NCI-H510A (cell line): ENCODE results near the gene ABHD15.

Experiments
- DNase-seq: peaks from one replicate; lab custom pipeline; 2025; lab: John Stamatoyannopoulos, UW

ABHD15 gene

GRCh38 chr17:29582254-29582765 lies 15.5 kb upstream of the ABHD15 start:
- DNase-seq, result no peak

DNA sequence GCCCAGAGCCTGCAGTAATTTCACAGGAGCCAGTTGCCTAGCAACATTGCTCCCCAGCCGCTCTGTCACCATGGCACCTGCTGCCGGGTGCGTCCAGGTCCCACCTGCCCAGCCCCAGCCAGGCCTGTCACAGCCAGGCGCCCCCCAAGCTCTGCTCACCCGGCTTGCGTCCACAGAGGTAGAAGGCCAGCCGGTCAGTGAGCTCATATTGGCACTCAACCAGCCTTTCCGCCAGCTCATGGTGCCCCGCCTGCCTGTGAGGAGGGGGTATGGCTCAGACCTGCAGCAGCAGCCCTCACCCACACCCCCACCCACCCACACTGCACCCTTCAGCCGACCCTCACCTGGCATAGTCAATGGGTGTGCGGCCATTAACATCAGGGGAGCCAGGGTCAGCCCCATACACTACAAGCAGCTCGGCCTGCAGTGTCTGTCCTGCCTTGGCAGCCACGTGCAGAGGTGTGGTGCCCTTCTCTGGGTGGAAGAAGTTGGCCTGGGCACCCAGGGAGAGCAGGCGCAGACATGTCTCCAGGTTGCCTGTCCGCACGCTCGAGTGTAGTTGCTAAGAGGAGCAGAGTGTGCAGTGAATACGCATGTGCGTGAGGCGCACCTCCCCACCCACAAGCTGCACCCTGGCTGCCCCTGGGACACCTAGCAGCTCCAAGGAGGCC lies 14.9 kb upstream of the ABHD15 start:
- DNase-seq, result no peak

DNA sequence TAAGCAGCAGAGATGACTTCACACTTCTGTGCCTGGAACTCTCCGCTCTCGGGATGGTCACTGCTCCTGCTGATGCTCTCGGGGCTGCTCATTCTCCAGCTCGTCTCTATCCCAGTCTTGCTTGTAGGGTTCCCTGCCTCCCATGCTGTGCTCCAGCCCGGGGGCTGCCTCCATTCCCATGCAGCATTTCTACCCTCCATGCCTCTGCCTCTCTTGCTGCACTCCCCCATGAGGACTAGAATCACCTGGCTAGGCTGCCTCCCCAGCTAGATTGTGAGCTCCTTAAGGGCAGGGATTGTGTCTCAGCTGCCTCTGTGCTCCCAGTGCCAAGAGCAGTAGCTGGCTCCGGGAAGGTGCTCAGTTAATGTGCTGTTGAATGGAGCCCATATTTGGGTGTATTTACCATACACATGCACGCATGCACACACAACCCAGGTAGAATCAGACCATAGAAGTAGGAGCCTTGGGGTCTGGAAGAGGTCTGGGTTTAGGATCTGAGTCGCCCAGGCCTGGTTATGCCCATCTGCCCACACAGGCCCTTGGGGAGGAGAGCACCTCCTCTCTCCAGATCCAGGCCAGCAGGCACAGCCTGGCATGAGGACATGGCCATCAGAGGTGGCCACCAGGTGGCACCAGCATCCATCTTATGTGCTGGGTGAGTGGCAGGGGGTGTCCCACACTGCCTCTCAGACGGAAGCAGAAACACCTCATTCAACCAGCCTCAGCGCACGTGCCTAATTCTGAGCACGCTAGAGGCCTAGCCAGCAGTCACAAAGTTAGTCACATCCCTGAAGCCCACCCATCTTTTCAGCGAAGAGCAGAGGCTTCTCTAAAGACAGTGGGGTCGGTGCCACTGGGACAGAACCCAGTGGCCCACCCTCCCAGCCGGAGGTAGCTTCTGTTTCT lies 13.3 kb upstream of the ABHD15 start:
- peak; percentile 65 for DNase-seq

- no peak for DNase-seq
Measured at GRCh38 chr17:29578626-29579485, 12.0 kb upstream of the ABHD15 start.

DNA sequence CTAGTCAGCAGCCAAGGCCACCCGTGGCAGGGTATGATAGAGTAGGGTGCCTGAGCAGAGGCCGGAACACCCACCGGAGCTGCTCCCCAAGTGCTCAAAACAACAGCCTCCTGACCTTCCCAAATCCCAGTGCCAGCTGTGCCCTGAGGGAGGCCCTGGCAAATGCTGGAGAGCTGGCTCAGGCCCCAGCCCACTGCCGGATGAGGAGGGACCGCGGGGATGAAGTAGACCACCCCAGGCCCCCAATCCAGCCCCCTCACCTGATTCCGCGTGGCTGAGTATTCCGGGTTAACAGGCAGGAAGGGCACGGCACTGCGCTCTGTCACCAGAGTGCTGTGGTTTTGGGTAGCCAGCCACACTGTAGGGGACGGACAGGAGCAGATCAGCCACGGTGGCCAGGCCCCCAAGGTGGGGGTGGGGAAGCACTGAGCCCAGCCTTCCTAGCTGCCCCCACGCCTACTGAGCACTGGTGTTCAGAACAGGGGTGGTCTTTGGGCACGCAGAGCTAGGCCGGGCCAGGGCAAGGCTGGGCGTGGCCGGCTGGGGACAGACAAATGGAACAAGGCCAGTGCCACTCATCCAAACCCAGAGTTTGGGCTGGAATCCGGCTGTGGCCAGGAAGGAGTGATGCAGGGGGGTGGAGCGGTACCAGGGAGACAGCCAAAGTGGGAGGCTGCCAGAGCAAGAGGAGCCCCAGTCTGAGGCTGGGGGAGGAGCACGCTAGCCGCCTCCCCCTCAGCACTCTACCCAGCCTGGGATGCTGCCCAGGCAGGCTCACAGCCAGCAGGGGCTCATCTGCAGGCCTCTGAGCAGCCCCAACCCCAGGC lies 10.8 kb upstream of the ABHD15 start:
- DNase-seq, result no peak

DNA sequence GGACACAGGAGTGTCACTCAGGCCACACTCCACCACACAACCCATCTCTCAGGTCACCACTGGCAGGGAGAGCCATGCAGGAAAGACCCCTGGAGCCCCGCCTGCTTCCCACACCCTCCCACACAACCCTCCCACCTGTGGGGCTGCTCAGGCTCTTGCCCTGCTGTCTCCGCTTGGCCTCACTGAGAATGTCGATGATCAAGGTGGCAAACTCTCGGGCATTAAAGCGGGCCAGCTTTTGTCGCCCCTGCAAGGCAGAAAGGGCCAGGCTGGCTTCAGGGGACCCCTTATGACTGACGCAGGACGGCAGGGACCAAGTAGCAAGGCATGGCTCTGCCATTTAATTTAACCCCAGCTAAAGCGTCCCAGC lies 10.1 kb upstream of the ABHD15 start:
- no peak for DNase-seq

DNA sequence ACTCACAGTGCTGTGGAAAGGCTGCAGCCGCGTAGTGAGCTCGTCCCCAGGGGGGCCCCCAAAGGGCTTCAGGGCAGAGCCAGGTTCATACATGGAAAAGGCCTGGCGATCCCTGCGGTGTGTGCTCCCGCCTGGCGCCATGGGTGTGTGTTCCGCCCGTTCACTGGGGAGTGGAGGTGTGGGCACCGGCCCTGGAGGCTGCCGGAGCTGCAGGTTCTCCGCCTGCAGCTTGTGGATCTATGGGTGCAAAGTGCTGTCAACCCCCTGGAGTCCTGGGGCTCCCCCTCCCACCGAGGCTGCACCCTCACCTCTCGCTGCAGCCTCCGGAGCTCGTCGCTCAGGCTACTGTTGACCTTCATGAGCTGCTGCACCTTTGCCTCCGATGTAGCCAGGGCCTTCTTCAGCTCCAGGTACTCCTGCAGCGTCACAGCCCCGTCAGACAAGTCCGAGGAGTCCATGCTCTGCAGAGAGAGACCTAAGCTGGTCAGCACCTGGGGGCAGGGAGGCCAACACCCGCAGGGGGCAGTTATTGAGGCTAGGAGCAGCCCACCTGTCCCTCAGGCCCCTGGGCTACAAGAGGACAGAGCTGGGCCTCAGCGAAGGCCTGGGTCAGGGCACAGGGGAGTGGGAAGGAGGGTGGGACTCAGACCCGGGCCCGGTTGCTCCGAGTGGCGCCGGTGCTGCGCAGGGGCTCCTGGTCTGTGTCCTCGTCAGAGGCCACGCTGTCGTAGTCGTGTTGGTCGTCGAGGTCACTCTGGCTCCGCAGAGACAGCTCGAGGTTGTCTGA lies 9.6 kb upstream of the ABHD15 start:
- DNase-seq, result no peak

- no peak for DNase-seq
Measured at GRCh38 chr17:29575511-29576213, 8.8 kb upstream of the ABHD15 start.

GRCh38 chr17:29574732-29575510 lies 8.1 kb upstream of the ABHD15 start:
- DNase-seq, result no peak

- DNase-seq, result no peak
Measured at GRCh38 chr17:29573871-29574731, 7.3 kb upstream of the ABHD15 start.

GRCh38 chr17:29573558-29573869 lies 6.7 kb upstream of the ABHD15 start:
- DNase-seq, result no peak

- DNase-seq, result no peak
Measured at GRCh38 chr17:29572691-29573557, 6.1 kb upstream of the ABHD15 start.

DNA sequence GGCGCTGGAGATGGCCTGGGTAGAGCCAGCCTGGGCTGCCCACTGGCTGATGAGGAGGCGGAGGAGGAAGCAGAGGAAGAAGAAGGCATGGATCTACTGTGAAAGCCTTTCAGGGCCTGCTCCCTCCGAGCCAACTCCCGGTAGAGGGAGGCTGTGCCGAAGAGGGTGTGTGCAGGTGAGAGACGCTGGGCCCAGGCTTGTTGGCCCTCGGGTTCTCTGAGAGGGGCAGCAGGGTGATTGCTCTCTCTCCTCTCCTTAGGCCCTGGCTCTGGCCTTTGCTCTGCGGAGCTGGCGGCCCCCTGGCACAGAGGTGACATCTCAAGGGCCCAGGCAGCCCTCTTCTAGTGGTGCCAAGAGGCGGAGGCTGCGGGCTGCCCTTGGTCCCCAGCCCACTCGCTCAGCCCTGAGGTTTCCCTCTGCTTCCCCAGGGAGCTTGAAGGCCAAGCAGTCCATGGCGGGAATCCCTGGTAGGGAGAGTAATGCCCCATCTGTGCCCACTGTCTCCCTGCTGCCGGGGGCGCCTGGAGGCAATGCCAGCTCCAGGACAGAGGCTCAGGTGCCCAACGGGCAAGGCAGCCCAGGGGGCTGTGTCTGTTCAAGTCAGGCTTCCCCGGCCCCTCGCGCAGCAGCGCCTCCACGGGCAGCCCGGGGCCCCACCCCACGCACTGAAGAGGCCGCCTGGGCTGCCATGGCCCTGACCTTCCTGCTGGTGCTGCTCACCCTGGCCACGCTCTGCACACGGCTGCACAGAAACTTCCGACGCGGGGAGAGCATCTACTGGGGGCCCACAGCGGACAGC lies 5.2 kb upstream of the ABHD15 start:
- no peak for DNase-seq

GRCh38 chr17:29571486-29571882 lies 4.6 kb upstream of the ABHD15 start:
- no peak for DNase-seq

DNA sequence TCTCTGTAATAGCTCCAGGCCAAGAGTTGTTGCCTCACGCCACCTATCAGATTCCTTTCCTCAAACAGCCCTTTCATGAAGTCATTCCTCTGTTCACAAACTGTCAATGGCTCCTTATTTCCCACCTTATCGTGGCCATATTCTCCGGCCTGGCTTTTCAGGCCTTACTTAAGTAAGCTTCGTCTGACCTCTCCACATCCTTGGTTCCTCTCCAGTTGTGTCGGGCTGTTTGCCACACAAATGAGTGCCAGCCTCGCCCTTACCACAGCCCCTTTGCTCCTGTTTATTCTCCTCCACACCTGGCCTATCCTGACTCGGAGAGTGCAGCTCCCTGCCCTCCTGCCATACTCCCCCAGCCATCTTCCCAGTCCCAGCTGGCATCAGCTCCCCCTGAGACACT lies 3.7 kb upstream of the ABHD15 start:
- DNase-seq, result no peak

DNA sequence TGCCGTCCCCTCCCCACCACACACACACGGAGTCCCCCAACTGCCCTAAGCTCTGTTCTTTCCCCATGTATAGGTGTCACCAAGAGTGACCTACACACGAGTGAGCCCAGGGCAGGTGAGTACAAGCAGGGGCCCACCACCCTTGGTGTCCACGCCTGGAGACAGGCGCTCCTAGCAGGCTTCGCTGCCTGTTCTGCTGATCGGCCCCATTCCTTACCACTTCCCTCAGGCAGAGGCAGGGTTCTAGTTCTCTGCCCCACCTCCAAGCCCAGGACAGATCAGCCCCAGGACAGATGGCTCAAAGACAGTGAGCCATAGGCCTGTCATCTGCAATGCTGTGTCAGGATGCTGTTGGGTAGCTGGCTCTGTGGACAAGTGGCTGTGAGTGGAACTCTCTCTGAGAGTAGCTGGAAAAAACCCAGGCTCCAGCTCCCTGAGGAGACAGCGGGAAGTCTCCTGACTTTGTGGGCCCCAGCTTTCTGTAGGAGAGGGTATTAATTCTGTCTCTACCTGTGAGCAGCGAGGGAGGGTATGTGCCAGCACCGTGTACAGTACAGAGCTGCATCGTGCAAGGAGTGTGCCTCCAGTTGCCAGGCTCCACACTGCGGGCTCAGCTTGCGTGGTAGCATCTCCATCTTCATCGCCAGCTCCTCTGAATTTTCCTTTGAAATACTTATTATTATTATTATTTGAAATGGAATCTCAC lies 2.6 kb upstream of the ABHD15 start:
- DNase-seq, result no peak
